Urinary bladder (tissue), 4 donors: Measurements from ENCODE around the gene PRDM16. TPM values are rescaled to one million over a fixed set of nuclear protein-coding genes. Genes with fewer than 3 reads are reported as not detected.

Experiments used
- DNase-seq: peaks from one replicate; pipeline ENCODE4 v3.0.0-alpha.2; 2015; ENCODE audit errors: extremely low spot score
- H3K27ac ChIP-seq: one replicate; pipeline ENCODE4 v1.5.1; 2013; ENCODE audit warnings: low read depth, mild to moderate bottlenecking, moderate library complexity
- H3K36me3 ChIP-seq: one replicate; pipeline ENCODE4 v1.6.1; 2013; ENCODE audit warnings: mild to moderate bottlenecking, moderate library complexity; ENCODE audit not compliant: insufficient read depth
- H3K4me1 ChIP-seq: one replicate; pipeline ENCODE4 v1.6.1; 2013; ENCODE audit warnings: mild to moderate bottlenecking, moderate library complexity; ENCODE audit not compliant: insufficient read depth
- H3K4me3 ChIP-seq: one replicate; pipeline ENCODE4 v1.5.1; 2013; ENCODE audit warnings: low read depth, low read length
- WGBS: extraction: QIAGEN DNeasy Blood & Tissue Kit; methylation state at CpG from one replicate; pipeline ENCODE4 v1.1.7; 2013; 5-methylcytosine and 5-hydroxymethylcytosine counted together
- polyA plus RNA-seq: library from polyadenylated mRNA; stranded (reverse); fragments of 200-250 nt; gene quantifications from one replicate; pipeline ENCODE4 v1.2.3, GENCODE V29; 2013
- total RNA-seq: library from RNA; depleted of rRNA; stranded (reverse); fragments of >200 nt; gene quantifications from one replicate; pipeline ENCODE4 v1.2.3, GENCODE V29; 2014
- donor health status: healthy with polysubstance abuse.
- donor health status: healthy.

PRDM16 gene
- total and polyA plus RNA-seq, 2 donors: 2.8 to 3.7 TPM

DNA sequence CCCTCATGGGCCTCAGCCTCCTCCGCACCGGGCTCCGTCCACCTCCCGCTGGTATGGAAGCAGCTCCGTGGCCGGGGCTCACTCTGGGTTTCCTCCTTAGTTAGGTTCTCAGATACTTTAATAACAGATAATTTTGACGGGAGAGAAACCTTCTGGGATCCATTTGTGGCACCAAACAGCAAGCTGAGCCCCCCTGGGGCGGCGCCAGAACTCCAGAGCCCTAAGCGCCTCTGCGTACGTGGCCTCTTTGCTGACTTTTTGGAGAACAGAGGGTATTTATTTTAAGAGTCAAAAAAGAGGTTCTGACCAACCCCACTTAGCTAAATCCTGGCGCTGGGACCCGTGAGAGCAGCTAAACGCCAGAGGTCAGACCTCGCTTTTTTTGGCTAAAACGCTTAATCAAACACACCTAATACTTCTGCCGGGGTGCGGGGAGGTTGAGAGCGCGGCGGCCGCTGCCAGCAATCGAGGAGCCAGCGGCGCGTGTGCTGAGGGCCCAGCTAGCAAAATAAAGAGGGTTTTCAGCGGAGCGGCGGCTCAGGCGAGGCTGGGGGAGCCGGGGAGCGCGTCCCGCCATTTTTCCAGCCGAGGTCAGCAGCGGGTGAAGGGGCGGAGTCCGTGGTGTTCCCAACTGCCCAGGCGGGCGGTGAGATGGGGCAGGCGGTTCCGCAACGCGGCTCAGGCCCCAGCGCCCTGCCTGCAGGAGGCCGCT is 171.7 kb downstream of the PRDM16 start:
- Histone ChIP-seq H3K36me3 (no peaks in the 10 kb centered on the region), H3K27ac (no peak overlapping the region), H3K4me1 (no peaks in the 10 kb centered on the region), H3K4me3 (no peak overlapping the region)
- DNase-seq: no peak
- 50% methylated on average over 47 of the region's 47 CpGs for WGBS

- H3K4me1 ChIP-seq: no peaks in the 10 kb centered on the region
- no peak for DNase-seq
- WGBS: 75% methylated on average over 17 of the region's 17 CpGs
- H3K36me3 ChIP-seq: no peaks in the 10 kb centered on the region
- no peak overlapping the region for H3K27ac ChIP-seq
- no peak overlapping the region for H3K4me3 ChIP-seq
Observed at GRCh38 chr1:3241236-3241550, 172.2 kb downstream of the PRDM16 start.

GRCh38 chr1:3241673-3242407 is 172.8 kb downstream of the PRDM16 start:
- no peak for DNase-seq
- no peak overlapping the region for H3K27ac ChIP-seq
- H3K36me3 ChIP-seq: no peaks in the 10 kb centered on the region
- no peak overlapping the region for H3K4me3 ChIP-seq
- 84% methylated on average over 31 of the region's 31 CpGs for WGBS
- H3K4me1 ChIP-seq: no peaks in the 10 kb centered on the region

GRCh38 chr1:3242408-3243260 is 173.6 kb downstream of the PRDM16 start:
- Histone ChIP-seq H3K4me1 (no peaks in the 10 kb centered on the region), H3K36me3 (no peaks in the 10 kb centered on the region), H3K4me3 (no peak overlapping the region), H3K27ac (no peak overlapping the region)
- DNase-seq: no peak
- WGBS: 79% methylated on average over 35 of the region's 35 CpGs

- Histone ChIP-seq H3K4me3 (no peak overlapping the region), H3K4me1 (no peaks in the 10 kb centered on the region), H3K36me3 (no peaks in the 10 kb centered on the region), H3K27ac (no peak overlapping the region)
- 83% methylated on average over 15 of the region's 15 CpGs for WGBS
- no peak for DNase-seq
Observed at GRCh38 chr1:3243304-3243703, 174.3 kb downstream of the PRDM16 start.

DNA sequence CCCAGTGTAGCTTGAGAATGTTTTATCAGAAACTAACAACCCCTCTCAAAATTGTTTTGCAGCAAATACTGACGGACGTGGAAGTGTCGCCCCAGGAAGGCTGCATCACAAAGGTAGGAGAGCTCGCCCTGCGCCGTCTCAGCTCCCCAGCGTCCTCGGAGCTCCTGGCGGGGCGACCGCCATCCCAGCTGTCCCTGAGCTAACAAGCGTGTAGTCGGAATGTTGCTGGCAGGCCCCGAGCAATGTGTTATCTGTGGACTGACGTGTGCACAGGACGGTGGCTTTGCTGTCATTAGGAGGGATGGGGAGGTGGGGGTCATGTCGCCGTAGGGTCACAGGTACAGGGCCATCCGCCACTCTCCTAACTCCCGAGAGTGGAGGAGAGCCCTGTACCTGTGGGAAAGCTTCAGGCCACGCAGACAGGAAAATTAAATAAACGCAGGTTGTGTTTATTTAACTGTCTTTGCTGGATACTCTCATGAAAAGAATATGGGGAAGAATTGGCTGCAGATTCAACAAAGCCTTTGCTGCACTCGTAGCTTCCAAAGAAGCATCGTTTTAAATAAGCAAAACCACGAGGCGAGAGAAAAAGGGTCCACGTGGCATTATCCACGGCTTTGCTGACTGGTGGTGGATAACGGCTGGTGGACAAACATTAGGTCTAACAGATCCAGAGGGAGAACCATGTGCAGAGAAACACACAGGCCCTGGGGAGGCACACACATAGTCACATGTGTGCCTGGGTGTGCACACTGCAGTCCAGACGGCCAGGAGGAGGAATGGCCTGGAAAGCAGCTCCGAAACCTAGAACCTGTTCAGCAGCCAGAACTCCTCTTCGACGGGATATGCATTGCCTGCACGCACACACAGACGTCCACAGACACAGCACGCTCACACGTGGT is 175.3 kb downstream of the PRDM16 start:
- 60% methylated on average over 37 of the region's 37 CpGs for WGBS
- no peak overlapping the region for H3K27ac ChIP-seq
- DNase-seq: no peak
- no peaks in the 10 kb centered on the region for H3K4me1 ChIP-seq
- no peak overlapping the region for H3K4me3 ChIP-seq
- H3K36me3 ChIP-seq: no peaks in the 10 kb centered on the region

GRCh38 chr1:3244927-3245315 is 175.9 kb downstream of the PRDM16 start:
- DNase-seq: no peak
- Histone ChIP-seq H3K36me3 (no peaks in the 10 kb centered on the region), H3K4me1 (no peaks in the 10 kb centered on the region), H3K4me3 (no peak overlapping the region), H3K27ac (no peak overlapping the region)
- WGBS: 73% methylated on average over 7 of the region's 7 CpGs

DNA sequence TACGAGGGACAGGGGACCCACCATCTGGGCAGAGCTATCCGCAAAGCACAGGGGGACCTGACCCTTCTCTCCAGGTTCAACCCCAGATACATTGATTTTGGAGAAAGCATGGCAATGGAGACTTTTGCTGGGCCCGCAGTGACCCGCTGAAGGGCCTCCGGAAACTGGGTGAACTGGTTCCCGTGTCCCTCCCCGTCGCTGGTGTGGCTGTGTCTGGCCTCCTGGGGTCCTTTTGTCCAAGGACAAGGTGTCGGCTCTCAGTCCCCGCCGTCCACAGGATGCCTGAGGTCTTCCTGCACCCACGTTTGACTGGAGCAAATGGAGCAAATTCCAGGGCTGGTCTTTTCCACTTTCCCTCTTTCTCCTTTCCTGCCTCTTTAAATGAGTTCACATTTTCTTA is 176.3 kb downstream of the PRDM16 start:
- H3K4me3 ChIP-seq: no peak overlapping the region
- no peak for DNase-seq
- H3K36me3 ChIP-seq: no peaks in the 10 kb centered on the region
- H3K27ac ChIP-seq: no peak overlapping the region
- WGBS: 63% methylated on average over 12 of the region's 12 CpGs
- no peaks in the 10 kb centered on the region for H3K4me1 ChIP-seq

GRCh38 chr1:3245768-3246167 is 176.8 kb downstream of the PRDM16 start:
- Histone ChIP-seq H3K27ac (no peak overlapping the region), H3K4me3 (no peak overlapping the region), H3K36me3 (no peaks in the 10 kb centered on the region), H3K4me1 (no peaks in the 10 kb centered on the region)
- 58% methylated on average over 13 of the region's 13 CpGs for WGBS
- DNase-seq: no peak

DNA sequence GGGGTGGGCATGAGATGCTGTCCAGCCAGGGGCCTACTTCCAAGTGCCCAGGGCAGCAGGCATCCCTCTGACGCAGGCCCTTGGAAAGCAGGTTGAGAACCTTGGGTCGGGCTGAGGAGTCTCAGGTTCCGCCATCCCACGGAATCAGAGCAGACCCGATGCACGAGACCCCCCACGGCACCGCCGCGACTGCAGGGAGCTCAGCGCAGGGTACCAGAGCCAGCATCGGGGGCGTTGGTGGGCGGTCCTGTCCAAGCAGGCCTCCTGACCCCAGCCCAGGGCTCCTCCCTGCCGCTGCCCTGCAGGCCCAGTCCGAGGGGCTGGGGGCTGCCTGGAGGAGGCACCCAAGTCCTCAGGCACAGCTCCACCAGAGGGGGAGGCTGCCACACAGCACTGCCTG is 177.2 kb downstream of the PRDM16 start:
- Histone ChIP-seq H3K36me3 (no peaks in the 10 kb centered on the region), H3K4me3 (no peak overlapping the region), H3K4me1 (no peaks in the 10 kb centered on the region), H3K27ac (no peak overlapping the region)
- no peak for DNase-seq
- 84% methylated on average over 16 of the region's 16 CpGs for WGBS

GRCh38 chr1:3247521-3248121 is 178.6 kb downstream of the PRDM16 start:
- no peak overlapping the region for H3K27ac ChIP-seq
- no peaks in the 10 kb centered on the region for H3K36me3 ChIP-seq
- no peak overlapping the region for H3K4me3 ChIP-seq
- DNase-seq: no peak
- no peaks in the 10 kb centered on the region for H3K4me1 ChIP-seq
- 3% methylated on average over 55 of the region's 55 CpGs for WGBS

GRCh38 chr1:3248155-3249141 is 179.4 kb downstream of the PRDM16 start:
- WGBS: 18% methylated on average over 34 of the region's 34 CpGs
- Histone ChIP-seq H3K36me3 (no peaks in the 10 kb centered on the region), H3K4me1 (no peaks in the 10 kb centered on the region), H3K4me3 (no peak overlapping the region), H3K27ac (no peak overlapping the region)
- DNase-seq: no peak
